ENCODE measurements around the gene SYNRG. TPM values are rescaled to one million over a fixed set of nuclear protein-coding genes. Genes with fewer than 3 reads are reported as not detected.

The SYNRG gene
- total RNA-seq, 1 experiment from 2014 or later: 40.5 TPM

- H3K27me3 ChIP-seq (replicated peaks; ENCODE audit: control insufficient read depth, insufficient read depth, low read length): no peaks in the 10 kb centered on the region
- CTCF ChIA-PET: interaction anchor here (0.6 kb wide), 1 partner anchor 217 kb away, joined by 4 read pairs; no protein-coding TSS in a partner anchor
- no peaks in the 10 kb centered on the region for H3K4me1 ChIP-seq
- no peak for DNase-seq
- Mint-ChIP-seq H3K27ac (ENCODE audit: unreplicated experiment) (no peak overlapping the region), H3K4me1 (ENCODE audit: low read depth, unreplicated experiment) (no peaks in the 10 kb centered on the region), H3K9me3 (ENCODE audit: unreplicated experiment) (no peaks in the 10 kb centered on the region), H3K36me3 (ENCODE audit: insufficient read depth, unreplicated experiment) (peaks cover 46% of the 10 kb centered on the region), H3K4me3 (ENCODE audit: unreplicated experiment) (no peak overlapping the region), H3K27me3 (ENCODE audit: insufficient read depth, unreplicated experiment) (no peaks in the 10 kb centered on the region)
- intact Hi-C loops (cut with micrococcal nuclease; ENCODE audit: unreplicated experiment): no loop called here
- H3K36me3 ChIP-seq (ENCODE audit: control insufficient read depth, insufficient read depth, low read length): no peaks in the 10 kb centered on the region; the same call in 1 of the 2 replicates
- no peaks in the 10 kb centered on the region for H3K9me3 ChIP-seq
- BruUV-seq (replicated peaks): no TSS peak
- no peak overlapping the region for H3K4me3 ChIP-seq (ENCODE audit: low read depth, low read length)
- POLR2A ChIA-PET: no interaction called here
- TF ChIP-seq CTCF (IDR thresholded peaks at IDR 0.05; ENCODE audit: insufficient read depth in 1 of 2, low read depth in 1 of 2, low read length in 1 of 2, severe bottlenecking in 1 of 2, unreplicated experiment in 1 of 2): no peak
Observed at GRCh38 chr17:37598145-37598544, 11.1 kb downstream of the SYNRG start.

- no peak overlapping the region for H3K27ac Mint-ChIP-seq (ENCODE audit: unreplicated experiment)
- Histone ChIP-seq H3K9me3 (no peaks in the 10 kb centered on the region), H3K27me3 (replicated peaks; ENCODE audit: control insufficient read depth, insufficient read depth, low read length) (no peaks in the 10 kb centered on the region), H3K36me3 (ENCODE audit: control insufficient read depth, insufficient read depth, low read length) (no peaks in the 10 kb centered on the region; the same call in 1 of the 2 replicates), H3K4me1 (no peaks in the 10 kb centered on the region), H3K4me3 (ENCODE audit: low read depth, low read length) (no peak overlapping the region)
- H3K4me1 Mint-ChIP-seq (ENCODE audit: low read depth, unreplicated experiment): peaks cover 5% of the 10 kb centered on the region
- intact Hi-C loops (cut with micrococcal nuclease; ENCODE audit: unreplicated experiment): no loop called here
- no peak for DNase-seq
- no peak overlapping the region for H3K4me3 Mint-ChIP-seq (ENCODE audit: unreplicated experiment)
- H3K9me3 Mint-ChIP-seq (ENCODE audit: unreplicated experiment): no peaks in the 10 kb centered on the region
- peaks cover 31% of the 10 kb centered on the region for H3K36me3 Mint-ChIP-seq (ENCODE audit: insufficient read depth, unreplicated experiment)
- no peaks in the 10 kb centered on the region for H3K27me3 Mint-ChIP-seq (ENCODE audit: insufficient read depth, unreplicated experiment)
- TF ChIP-seq CTCF (IDR thresholded peaks at IDR 0.05; ENCODE audit: insufficient read depth in 1 of 2, low read depth in 1 of 2, low read length in 1 of 2, severe bottlenecking in 1 of 2, unreplicated experiment in 1 of 2): no peak
- CTCF ChIA-PET: no interaction called here
- BruUV-seq (replicated peaks): no TSS peak
- POLR2A ChIA-PET: no interaction called here
Observed at GRCh38 chr17:37592291-37592690, 16.9 kb downstream of the SYNRG start.

- H3K9me3 Mint-ChIP-seq (ENCODE audit: unreplicated experiment): no peaks in the 10 kb centered on the region
- Histone ChIP-seq H3K36me3 (ENCODE audit: control insufficient read depth, insufficient read depth, low read length) (no peaks in the 10 kb centered on the region; the same call in 1 of the 2 replicates), H3K4me1 (no peaks in the 10 kb centered on the region), H3K9me3 (no peaks in the 10 kb centered on the region), H3K4me3 (ENCODE audit: low read depth, low read length) (no peak overlapping the region), H3K27me3 (replicated peaks; ENCODE audit: control insufficient read depth, insufficient read depth, low read length) (no peaks in the 10 kb centered on the region)
- H3K36me3 Mint-ChIP-seq (ENCODE audit: insufficient read depth, unreplicated experiment): peaks cover 23% of the 10 kb centered on the region
- no peak overlapping the region for H3K27ac Mint-ChIP-seq (ENCODE audit: unreplicated experiment)
- H3K4me3 Mint-ChIP-seq (ENCODE audit: unreplicated experiment): no peak overlapping the region
- ChIA-PET CTCF (no interaction called here), POLR2A (no interaction called here)
- no peak for TF ChIP-seq CTCF (IDR thresholded peaks at IDR 0.05; ENCODE audit: insufficient read depth in 1 of 2, low read depth in 1 of 2, low read length in 1 of 2, severe bottlenecking in 1 of 2, unreplicated experiment in 1 of 2)
- no peak for DNase-seq
- BruUV-seq (replicated peaks): no TSS peak
- intact Hi-C loops (cut with micrococcal nuclease; ENCODE audit: unreplicated experiment): no loop called here
- no peaks in the 10 kb centered on the region for H3K4me1 Mint-ChIP-seq (ENCODE audit: low read depth, unreplicated experiment)
- no peaks in the 10 kb centered on the region for H3K27me3 Mint-ChIP-seq (ENCODE audit: insufficient read depth, unreplicated experiment)
Observed at GRCh38 chr17:37585066-37585465, 24.2 kb downstream of the SYNRG start.

Measured in Caco-2 (cell line).